Caki2 (cell line): ENCODE measurements around the gene STK32A. TPM values are rescaled to one million over a fixed set of nuclear protein-coding genes. Genes with fewer than 3 reads are reported as not detected.

Experiments
- DNase-seq: peaks from one replicate; pipeline ENCODE4 v3.0.0-alpha.2; 2015; ENCODE audit warnings: low read depth
- in situ Hi-C: cut with HindIII; loops from 2 replicates; pipeline ENCODE4 v1.10.0; 2016; ENCODE audit warnings: low sequenced_read_pairs, low pct_unique_long_range_greater_than_20kb, mixed read lengths
- total RNA-seq: library from RNA; depleted of rRNA; stranded (reverse); fragments of >200 nt; shearing (Covaris generic); gene quantifications from 2 replicates; pipeline ENCODE4 v1.2.3, GENCODE V29; 2014; ENCODE audit warnings: low replicate concordance

The STK32A gene
- total RNA-seq, 1 experiment from 2014 or later, result not detected

GRCh38 chr5:147373328-147373727, 138.5 kb downstream of the STK32A start:
- in situ Hi-C loops, result no loop called here
- no peak for DNase-seq

GRCh38 chr5:147375151-147375550, 140.3 kb downstream of the STK32A start:
- in situ Hi-C loops, result no loop called here
- DNase-seq, result no peak

DNA sequence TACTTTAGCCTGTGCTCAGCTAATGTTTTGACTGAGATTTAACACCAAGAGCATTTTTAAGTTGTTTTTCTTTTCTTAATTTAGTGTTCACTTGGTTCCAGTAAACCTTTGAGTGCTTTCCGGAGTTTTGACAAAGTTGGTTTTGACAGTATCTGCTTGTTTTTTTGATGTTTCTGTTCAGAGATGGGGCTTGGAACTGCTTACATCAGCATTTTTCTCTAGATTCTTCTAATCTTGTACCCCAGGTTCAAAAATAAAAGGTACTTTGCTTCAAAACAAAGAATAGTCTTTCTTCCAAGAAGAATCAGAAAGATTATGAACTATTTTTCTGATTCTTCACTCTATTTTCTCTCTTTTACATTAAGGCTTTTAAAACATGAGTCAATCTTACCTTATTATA, 142.9 kb downstream of the STK32A start:
- no peak for DNase-seq
- in situ Hi-C loops, result no loop called here

DNA sequence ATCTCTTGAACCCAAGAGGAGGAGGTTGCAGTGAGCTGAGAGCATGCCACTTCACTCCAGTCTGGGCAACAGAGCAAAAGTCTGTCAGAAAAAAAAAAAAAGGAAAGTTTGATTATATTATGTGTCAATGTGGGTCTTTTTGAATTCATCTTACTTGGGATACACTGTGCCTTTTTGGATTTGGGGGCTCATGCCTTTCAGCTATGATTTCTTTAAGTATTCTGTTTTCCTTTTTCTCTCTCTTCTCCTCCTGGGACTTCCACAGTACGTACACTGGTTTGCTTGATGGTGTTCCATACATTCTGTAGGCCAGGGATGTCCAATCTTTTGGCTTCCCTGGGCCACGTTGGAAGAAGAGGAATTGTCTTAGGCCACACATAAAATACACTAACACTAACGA, 146.7 kb downstream of the STK32A start:
- in situ Hi-C loops, result no loop called here
- DNase-seq, result no peak

DNA sequence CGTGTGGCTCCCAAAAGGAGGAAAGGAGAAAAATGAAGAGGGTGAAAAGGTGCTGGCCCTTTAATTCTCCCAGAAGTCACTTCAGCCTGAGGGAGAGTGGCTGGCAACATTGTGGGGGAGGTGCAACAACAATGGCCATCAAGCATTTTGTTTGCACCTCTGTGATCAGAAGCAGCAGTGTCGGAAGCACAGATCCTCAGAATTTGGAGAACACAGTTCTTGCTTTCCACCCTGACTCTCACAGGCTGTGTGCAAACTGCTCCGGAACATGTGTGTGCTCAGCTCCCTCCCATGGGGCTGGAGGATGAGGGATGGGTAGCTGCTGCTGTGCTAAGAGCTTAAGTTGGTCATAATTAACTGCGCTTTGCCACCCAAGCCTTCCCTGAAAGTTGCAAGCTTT, 147.9 kb downstream of the STK32A start:
- in situ Hi-C loops, result no loop called here

GRCh38 chr5:147384346-147385193, 149.7 kb downstream of the STK32A start:
- in situ Hi-C loops, result no loop called here

More for the DNA sequence above, 147.9 kb downstream of the STK32A start:
- no peak for DNase-seq

DNA sequence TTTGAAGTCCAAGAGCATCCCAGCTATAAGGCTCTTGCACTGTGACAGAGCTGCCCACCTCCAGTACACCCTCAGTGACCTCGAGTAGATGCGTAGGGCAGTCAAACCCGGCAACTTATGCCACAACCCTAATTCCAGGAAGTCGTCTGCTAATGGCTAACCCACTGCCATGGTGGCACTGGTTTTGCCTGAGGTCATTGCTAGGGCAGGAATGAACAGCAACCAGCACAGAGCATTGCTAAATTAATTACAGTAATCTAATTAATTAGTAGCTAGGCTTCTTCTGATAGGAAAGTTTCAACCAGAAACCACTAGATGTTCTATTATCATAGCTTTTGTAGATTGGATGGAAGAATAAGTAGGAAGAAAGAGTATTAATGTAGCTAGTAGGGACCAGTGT, 152.3 kb downstream of the STK32A start:
- no peak for DNase-seq
- in situ Hi-C loops, result no loop called here

More at GRCh38 chr5:147384346-147385193, 149.7 kb downstream of the STK32A start:
- DNase-seq, result no peak

DNA sequence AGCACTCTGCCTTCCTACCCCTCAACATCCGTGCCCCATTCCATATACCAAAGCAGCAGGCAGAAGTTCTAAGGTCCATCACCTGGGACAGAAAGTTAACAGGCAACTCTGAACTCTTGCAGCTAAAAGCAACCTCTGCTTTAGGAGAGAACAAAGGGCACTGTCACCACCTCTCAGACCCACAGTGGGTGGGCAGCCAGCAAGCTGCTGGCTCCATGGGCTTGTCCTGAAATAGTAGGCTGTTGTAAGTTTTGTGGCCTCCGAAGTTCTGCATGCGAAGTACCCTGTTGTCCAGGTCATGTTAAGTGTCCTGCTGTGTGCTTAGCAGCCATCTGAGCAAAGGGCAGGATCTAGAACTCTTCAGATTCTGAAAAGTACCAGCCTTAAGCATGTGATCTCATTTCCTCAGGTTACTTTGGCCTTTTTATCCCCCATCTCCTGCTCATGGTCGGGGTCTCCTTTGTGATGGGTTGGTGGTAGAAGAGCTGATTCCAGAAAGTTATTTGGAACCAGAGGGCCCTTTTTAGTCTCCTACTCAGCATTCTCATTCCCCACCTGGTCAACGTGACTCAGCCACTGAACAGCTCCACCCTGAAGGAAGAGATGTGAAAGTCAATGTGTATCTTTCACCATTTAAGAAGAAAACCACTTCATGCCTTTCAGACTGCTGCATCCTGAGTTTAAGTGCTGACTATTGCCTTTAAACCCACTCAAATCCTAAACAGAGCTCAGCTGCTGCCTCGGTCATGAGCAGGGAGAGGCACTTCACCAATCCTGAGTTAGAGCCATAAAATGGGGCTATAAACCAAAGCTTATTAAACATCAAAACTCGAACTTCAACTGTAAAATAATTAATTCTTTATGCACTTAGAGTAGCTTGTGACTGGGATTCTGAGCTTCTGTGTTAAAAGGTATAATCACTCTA, 153.6 kb downstream of the STK32A start:
- in situ Hi-C loops, result no loop called here
- no peak for DNase-seq

- DNase-seq, result no peak
- in situ Hi-C loops, result no loop called here
These were observed 155.9 kb downstream of the STK32A start for GRCh38 chr5:147390654-147391225.

DNA sequence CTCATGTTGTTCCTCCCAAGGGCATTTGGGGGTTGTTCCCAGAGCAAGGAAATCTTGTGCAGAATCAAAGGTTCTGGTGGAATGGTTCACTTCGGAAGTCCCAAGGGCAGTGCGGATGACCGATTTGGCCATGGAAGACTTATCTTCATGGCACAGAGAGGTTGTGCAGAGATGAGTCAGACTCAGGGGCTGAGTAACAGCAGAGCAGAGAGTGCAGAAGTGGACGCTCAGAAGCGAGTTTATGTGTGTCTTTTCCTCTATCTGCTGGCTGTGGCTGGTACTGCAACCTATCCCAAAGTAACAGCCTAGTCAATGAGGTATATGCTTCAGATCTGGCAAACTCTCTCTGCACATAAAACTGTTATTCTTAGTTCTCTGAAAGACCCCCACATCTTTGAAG, 157.0 kb downstream of the STK32A start:
- DNase-seq, result peak; percentile 44
- in situ Hi-C loops, result no loop called here

GRCh38 chr5:147393874-147394672, 159.2 kb downstream of the STK32A start:
- in situ Hi-C loops, result no loop called here
- no peak for DNase-seq

GRCh38 chr5:147396070-147396823, 161.4 kb downstream of the STK32A start:
- in situ Hi-C loops, result no loop called here
- DNase-seq, result no peak

DNA sequence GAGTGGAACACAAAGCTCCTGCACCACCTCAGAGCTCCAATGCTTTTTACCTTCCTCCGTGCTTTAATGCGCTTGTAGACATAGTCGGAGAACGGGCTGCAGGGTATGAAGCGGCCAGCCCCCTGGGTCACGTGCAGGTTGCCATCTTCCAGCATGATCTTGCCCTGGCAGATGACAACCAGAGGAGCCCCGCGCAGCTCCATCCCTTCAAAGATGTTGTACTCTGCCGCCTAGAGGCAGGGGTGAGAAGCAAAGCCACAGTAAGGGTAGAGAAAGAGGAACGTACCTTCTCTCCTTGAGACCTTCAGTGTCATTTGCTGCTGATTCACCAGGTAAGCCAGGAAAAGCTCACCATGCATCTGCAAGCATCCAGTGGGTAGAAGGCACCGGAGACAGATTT, 162.8 kb downstream of the STK32A start:
- in situ Hi-C loops, result no loop called here
- no peak for DNase-seq

DNA sequence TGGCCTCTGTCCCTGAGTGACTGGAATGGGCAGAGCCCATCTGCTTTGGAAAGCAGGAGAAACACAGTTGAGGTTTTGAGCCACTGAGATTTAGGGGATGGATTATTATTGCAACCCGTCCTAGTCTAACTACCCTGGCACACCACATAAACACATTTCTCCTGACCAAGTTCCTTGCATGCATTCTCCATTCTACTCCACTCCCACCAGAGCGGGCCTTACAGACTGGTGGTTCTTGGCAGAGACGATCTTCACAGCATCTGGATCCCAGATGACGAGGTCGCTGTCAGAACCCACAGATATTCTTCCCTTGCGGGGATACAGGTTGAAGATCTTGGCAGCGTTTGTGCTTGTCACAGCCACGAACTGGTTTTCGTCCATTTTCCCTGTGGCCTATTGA, 164.0 kb downstream of the STK32A start:
- in situ Hi-C loops, result no loop called here

GRCh38 chr5:147400126-147400809, 165.4 kb downstream of the STK32A start:
- no peak for DNase-seq
- in situ Hi-C loops, result no loop called here

More for the DNA sequence above, 164.0 kb downstream of the STK32A start:
- DNase-seq, result no peak

GRCh38 chr5:147400881-147401280, 166.1 kb downstream of the STK32A start:
- in situ Hi-C loops, result no loop called here
- no peak for DNase-seq
